GM12878 (cell line): ENCODE measurements around the gene KRTAP1-3. TPM values are rescaled to one million over a fixed set of nuclear protein-coding genes. Genes with fewer than 3 reads are reported as not detected.

Experiments
- polyA plus RNA-seq, 11 experiments: library from polyadenylated mRNA; depleted of rRNA in 4 of 11; unstranded in 6 of 11; stranded (reverse) in 5 of 11; fragments of >200 nt; fragmentation: Nextera tagmentation in 4 of 11; fragmentation: Illumina TruSeq in 1 of 11; extraction: Ambion mirVana in 4 of 11; extraction: Trizol in 1 of 11; gene quantifications; 1 replicate in 1 of 11; 2 replicates in 10 of 11; pipeline versions ENCODE4 v1.2.1 to v1.2.3, GENCODE V29; 2011 to 2016; ENCODE audit warnings: inconsistent platforms in 2 of 11, missing spikeins in 2 of 11, low read depth in 1 of 11
- small RNA-seq: library from RNA; depleted of rRNA; stranded (forward); fragments of <200 nt; gene quantifications from one replicate; pipeline ENCODE3, GENCODE V24; 2014
- total RNA-seq, 4 experiments: library from RNA; depleted of rRNA in 3 of 4; stranded (reverse); fragments of >200 nt in 3 of 4; fragmentation: Illumina TruSeq in 1 of 4; extraction: Trizol in 1 of 4; gene quantifications; 2 replicates each; pipeline versions ENCODE4 v1.2.1 to v1.2.3, GENCODE V29; 2013 to 2021

Gene KRTAP1-3
- total and polyA plus RNA-seq, 10 of the 15 experiments (the other 5 are each of a cell fraction or from before 2014, with no cell fraction given), result not detected

Small RNAs within 50 kb of the gene (small RNA-seq; reads per million reads assigned to genes)
- not detected for gene KRTAP3-4P

Other genes with a start within 250 kb of the KRTAP1-3 start
Only the 7 nearest of the 37 such genes appear.
- gene KRTAP3-1, start 25.7 kb downstream of the KRTAP1-3 start, total RNA-seq (2014; rRNA removed), result not detected in 2 replicates
- gene KRTAP3-1, start 25.7 kb downstream of the KRTAP1-3 start, total RNA-seq (2014; rRNA removed; fragmentation: Illumina TruSeq; extraction: Trizol), result not detected in 2 replicates
- not detected in 2 replicates for gene KRTAP3-1, start 25.7 kb downstream of the KRTAP1-3 start, total RNA-seq (2021)
- gene KRTAP3-1, start 25.7 kb downstream of the KRTAP1-3 start, polyA plus RNA-seq (2011; rRNA removed), result not detected in 2 replicates
- not detected in 2 replicates for gene KRTAP3-1, start 25.7 kb downstream of the KRTAP1-3 start, polyA plus RNA-seq (2014; fragmentation: Illumina TruSeq; extraction: Trizol)
- gene KRTAP3-1, start 25.7 kb downstream of the KRTAP1-3 start, polyA plus RNA-seq (2014; fragmentation: Nextera tagmentation; extraction: Ambion mirVana), result not detected
- not detected in 2 replicates for gene KRTAP3-1, start 25.7 kb downstream of the KRTAP1-3 start, polyA plus RNA-seq (2014; rRNA removed)
- gene KRTAP3-1, start 25.7 kb downstream of the KRTAP1-3 start, polyA plus RNA-seq (2016; fragmentation: Nextera tagmentation; extraction: Ambion mirVana), result not detected
- gene KRTAP1-5, start 7.7 kb downstream of the KRTAP1-3 start, total RNA-seq (2014; rRNA removed), result not detected in 2 replicates
- gene KRTAP1-5, start 7.7 kb downstream of the KRTAP1-3 start, total RNA-seq (2014; rRNA removed; fragmentation: Illumina TruSeq; extraction: Trizol), result not detected in 2 replicates
- not detected in 2 replicates for gene KRTAP1-5, start 7.7 kb downstream of the KRTAP1-3 start, total RNA-seq (2021)
- not detected in 2 replicates for gene KRTAP1-5, start 7.7 kb downstream of the KRTAP1-3 start, polyA plus RNA-seq (2011; rRNA removed)
- not detected in 2 replicates for gene KRTAP1-5, start 7.7 kb downstream of the KRTAP1-3 start, polyA plus RNA-seq (2014; fragmentation: Illumina TruSeq; extraction: Trizol)
- gene KRTAP1-5, start 7.7 kb downstream of the KRTAP1-3 start, polyA plus RNA-seq (2014; fragmentation: Nextera tagmentation; extraction: Ambion mirVana), result not detected
- not detected in 2 replicates for gene KRTAP1-5, start 7.7 kb downstream of the KRTAP1-3 start, polyA plus RNA-seq (2014; rRNA removed)
- not detected for gene KRTAP1-5, start 7.7 kb downstream of the KRTAP1-3 start, polyA plus RNA-seq (2016; fragmentation: Nextera tagmentation; extraction: Ambion mirVana)
- gene KRTAP1-4, start 4.7 kb downstream of the KRTAP1-3 start, total RNA-seq (2014; rRNA removed), result not detected in 2 replicates
- not detected in 2 replicates for gene KRTAP1-4, start 4.7 kb downstream of the KRTAP1-3 start, total RNA-seq (2014; rRNA removed; fragmentation: Illumina TruSeq; extraction: Trizol)
- gene KRTAP1-4, start 4.7 kb downstream of the KRTAP1-3 start, total RNA-seq (2021), result not detected in 2 replicates
- gene KRTAP1-4, start 4.7 kb downstream of the KRTAP1-3 start, polyA plus RNA-seq (2011; rRNA removed), result not detected in 2 replicates
- gene KRTAP1-4, start 4.7 kb downstream of the KRTAP1-3 start, polyA plus RNA-seq (2014; fragmentation: Illumina TruSeq; extraction: Trizol), result not detected in 2 replicates
- gene KRTAP1-4, start 4.7 kb downstream of the KRTAP1-3 start, polyA plus RNA-seq (2014; fragmentation: Nextera tagmentation; extraction: Ambion mirVana), result not detected
- not detected in 2 replicates for gene KRTAP1-4, start 4.7 kb downstream of the KRTAP1-3 start, polyA plus RNA-seq (2014; rRNA removed)
- gene KRTAP1-4, start 4.7 kb downstream of the KRTAP1-3 start, polyA plus RNA-seq (2016; fragmentation: Nextera tagmentation; extraction: Ambion mirVana), result not detected
- gene KRTAP1-1, start 6.6 kb upstream of the KRTAP1-3 start, total RNA-seq (2014; rRNA removed), result not detected in 2 replicates
- not detected in 2 replicates for gene KRTAP1-1, start 6.6 kb upstream of the KRTAP1-3 start, total RNA-seq (2014; rRNA removed; fragmentation: Illumina TruSeq; extraction: Trizol)
- gene KRTAP1-1, start 6.6 kb upstream of the KRTAP1-3 start, total RNA-seq (2021), result not detected in 2 replicates
- not detected in 2 replicates for gene KRTAP1-1, start 6.6 kb upstream of the KRTAP1-3 start, polyA plus RNA-seq (2011; rRNA removed)
- gene KRTAP1-1, start 6.6 kb upstream of the KRTAP1-3 start, polyA plus RNA-seq (2014; fragmentation: Illumina TruSeq; extraction: Trizol), result not detected in 2 replicates
- gene KRTAP1-1, start 6.6 kb upstream of the KRTAP1-3 start, polyA plus RNA-seq (2014; fragmentation: Nextera tagmentation; extraction: Ambion mirVana), result not detected
- gene KRTAP1-1, start 6.6 kb upstream of the KRTAP1-3 start, polyA plus RNA-seq (2014; rRNA removed), result not detected in 2 replicates
- gene KRTAP1-1, start 6.6 kb upstream of the KRTAP1-3 start, polyA plus RNA-seq (2016; fragmentation: Nextera tagmentation; extraction: Ambion mirVana), result not detected
- gene KRTAP2-1, start 12.4 kb upstream of the KRTAP1-3 start, total RNA-seq (2014; rRNA removed), result not detected in 2 replicates
- gene KRTAP2-1, start 12.4 kb upstream of the KRTAP1-3 start, total RNA-seq (2014; rRNA removed; fragmentation: Illumina TruSeq; extraction: Trizol), result not detected in 2 replicates
- gene KRTAP2-1, start 12.4 kb upstream of the KRTAP1-3 start, total RNA-seq (2021), result not detected in 2 replicates
- gene KRTAP2-1, start 12.4 kb upstream of the KRTAP1-3 start, polyA plus RNA-seq (2011; rRNA removed), result not detected in 2 replicates
- not detected in 2 replicates for gene KRTAP2-1, start 12.4 kb upstream of the KRTAP1-3 start, polyA plus RNA-seq (2014; fragmentation: Illumina TruSeq; extraction: Trizol)
- not detected for gene KRTAP2-1, start 12.4 kb upstream of the KRTAP1-3 start, polyA plus RNA-seq (2014; fragmentation: Nextera tagmentation; extraction: Ambion mirVana)
- gene KRTAP2-1, start 12.4 kb upstream of the KRTAP1-3 start, polyA plus RNA-seq (2014; rRNA removed), result not detected in 2 replicates
- not detected for gene KRTAP2-1, start 12.4 kb upstream of the KRTAP1-3 start, polyA plus RNA-seq (2016; fragmentation: Nextera tagmentation; extraction: Ambion mirVana)
- gene KRTAP2-2, start 20.4 kb upstream of the KRTAP1-3 start, total RNA-seq (2014; rRNA removed), result not detected in 2 replicates
- not detected in 2 replicates for gene KRTAP2-2, start 20.4 kb upstream of the KRTAP1-3 start, total RNA-seq (2014; rRNA removed; fragmentation: Illumina TruSeq; extraction: Trizol)
- gene KRTAP2-2, start 20.4 kb upstream of the KRTAP1-3 start, total RNA-seq (2021), result not detected in 2 replicates
- not detected in 2 replicates for gene KRTAP2-2, start 20.4 kb upstream of the KRTAP1-3 start, polyA plus RNA-seq (2011; rRNA removed)
- not detected in 2 replicates for gene KRTAP2-2, start 20.4 kb upstream of the KRTAP1-3 start, polyA plus RNA-seq (2014; fragmentation: Illumina TruSeq; extraction: Trizol)
- not detected for gene KRTAP2-2, start 20.4 kb upstream of the KRTAP1-3 start, polyA plus RNA-seq (2014; fragmentation: Nextera tagmentation; extraction: Ambion mirVana)
- not detected in 2 replicates for gene KRTAP2-2, start 20.4 kb upstream of the KRTAP1-3 start, polyA plus RNA-seq (2014; rRNA removed)
- not detected for gene KRTAP2-2, start 20.4 kb upstream of the KRTAP1-3 start, polyA plus RNA-seq (2016; fragmentation: Nextera tagmentation; extraction: Ambion mirVana)
- not detected in 2 replicates for gene KRTAP2-3, start 25.2 kb upstream of the KRTAP1-3 start, total RNA-seq (2014; rRNA removed)
- not detected in 2 replicates for gene KRTAP2-3, start 25.2 kb upstream of the KRTAP1-3 start, total RNA-seq (2014; rRNA removed; fragmentation: Illumina TruSeq; extraction: Trizol)
- not detected in 2 replicates for gene KRTAP2-3, start 25.2 kb upstream of the KRTAP1-3 start, total RNA-seq (2021)
- gene KRTAP2-3, start 25.2 kb upstream of the KRTAP1-3 start, polyA plus RNA-seq (2011; rRNA removed), result not detected in 2 replicates
- gene KRTAP2-3, start 25.2 kb upstream of the KRTAP1-3 start, polyA plus RNA-seq (2014; fragmentation: Illumina TruSeq; extraction: Trizol), result not detected in 2 replicates
- not detected for gene KRTAP2-3, start 25.2 kb upstream of the KRTAP1-3 start, polyA plus RNA-seq (2014; fragmentation: Nextera tagmentation; extraction: Ambion mirVana)
- gene KRTAP2-3, start 25.2 kb upstream of the KRTAP1-3 start, polyA plus RNA-seq (2014; rRNA removed), result not detected in 2 replicates
- gene KRTAP2-3, start 25.2 kb upstream of the KRTAP1-3 start, polyA plus RNA-seq (2016; fragmentation: Nextera tagmentation; extraction: Ambion mirVana), result not detected